AG04450 (cell line): ENCODE measurements around the gene RAB7A. TPM values are rescaled to one million over a fixed set of nuclear protein-coding genes. Genes with fewer than 3 reads are reported as not detected.
A peak's percentile ranks its signal among the peaks of the same experiment; 100 is the strongest.
"Not testable (repeated sequence)": the region's sequence is repeated elsewhere in the genome, so short reads cannot be mapped to it uniquely, and the experiment has no call there.

ENCODE experiments used
- CTCF ChIA-PET: fragments of 300-600, 350-600 bp; formaldehyde crosslinking; extraction: SDS; loops from one replicate; lab custom pipeline; 2022; ENCODE audit warnings: antibody characterized with exemption, inconsistent platforms; lab: Charles Lee
- POLR2A ChIA-PET: fragments of 350-600 bp; formaldehyde crosslinking; extraction: SDS; loops from one replicate; lab custom pipeline; 2021; ENCODE audit warnings: antibody characterized with exemption, inconsistent platforms; lab: Yijun Ruan, JAX
- DNase-seq: peaks from one replicate; pipeline ENCODE4 v3.0.0-alpha.2; 2011; ENCODE audit warnings: low read depth, low spot score
- H3K27ac ChIP-seq: one replicate; pipeline ENCODE4 v1.5.1; 2012; ENCODE audit warnings: low read depth, low read length, control low read depth
- H3K27me3 ChIP-seq: one replicate; pipeline ENCODE4 v1.6.0; 2012; ENCODE audit warnings: low read length; ENCODE audit not compliant: control insufficient read depth, insufficient read depth
- H3K4me3 ChIP-seq: 2 replicates; pipeline ENCODE4 v1.5.1; 2011; ENCODE audit warnings: mild to moderate bottlenecking, low read depth, low read length, control low read depth
- H3K9me3 ChIP-seq: 2 replicates; pipeline ENCODE4 v1.5.1; 2012; ENCODE audit warnings: low read length; ENCODE audit not compliant: control insufficient read depth, insufficient read depth
- polyA plus RNA-seq: library from polyadenylated mRNA; depleted of rRNA; stranded (reverse); fragments of >200 nt; gene quantifications from 2 replicates; pipeline ENCODE4 v1.2.3, GENCODE V29; 2011
- TF ChIP-seq, protein P1 (sequence below): IDR thresholded peaks from 2 replicates; pipeline ENCODE4 v1.5.1; 2011; ENCODE audit warnings: low read depth, low read length, control low read depth, inconsistent platforms

RAB7A gene
- polyA plus RNA-seq, 1 experiment, result 261 TPM

DNA sequence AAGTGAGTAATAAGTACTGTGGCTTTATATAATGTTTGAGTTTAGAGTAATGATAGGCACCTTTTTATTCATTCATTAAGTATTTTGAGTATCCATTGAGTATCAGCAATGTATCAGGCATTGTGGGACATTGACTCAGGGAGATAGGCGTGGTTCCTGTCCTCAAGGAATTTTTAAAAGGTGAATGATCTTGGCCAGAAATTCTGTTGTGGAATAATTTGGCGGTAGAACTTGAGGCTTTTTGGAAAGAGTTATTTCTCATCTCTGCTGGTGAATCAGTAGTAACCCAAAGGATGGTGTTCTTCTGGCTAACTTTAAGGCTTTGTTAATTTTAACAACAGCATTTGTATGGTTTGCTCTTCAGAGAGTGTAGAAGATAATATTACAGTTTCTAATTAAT, 2.0 kb downstream of the RAB7A start:
- no peaks in the 10 kb centered on the region for H3K9me3 ChIP-seq
- H3K27me3 ChIP-seq, result no peaks in the 10 kb centered on the region
- H3K27ac ChIP-seq, result no peak overlapping the region
- no peak for DNase-seq
- ChIA-PET CTCF (interaction anchor here (1.6 kb wide), 1 partner anchor 47 kb away, joined by 8 read pairs; no protein-coding TSS in a partner anchor), POLR2A (interaction anchor here (1.9 to 2.3 kb wide), 2 partner anchors 8 to 47 kb away, joined by 9 to 17 read pairs; no protein-coding TSS in a partner anchor)
- H3K4me3 ChIP-seq, result peak overlapping the region; percentile 95
- TF ChIP-seq, protein P1, sequence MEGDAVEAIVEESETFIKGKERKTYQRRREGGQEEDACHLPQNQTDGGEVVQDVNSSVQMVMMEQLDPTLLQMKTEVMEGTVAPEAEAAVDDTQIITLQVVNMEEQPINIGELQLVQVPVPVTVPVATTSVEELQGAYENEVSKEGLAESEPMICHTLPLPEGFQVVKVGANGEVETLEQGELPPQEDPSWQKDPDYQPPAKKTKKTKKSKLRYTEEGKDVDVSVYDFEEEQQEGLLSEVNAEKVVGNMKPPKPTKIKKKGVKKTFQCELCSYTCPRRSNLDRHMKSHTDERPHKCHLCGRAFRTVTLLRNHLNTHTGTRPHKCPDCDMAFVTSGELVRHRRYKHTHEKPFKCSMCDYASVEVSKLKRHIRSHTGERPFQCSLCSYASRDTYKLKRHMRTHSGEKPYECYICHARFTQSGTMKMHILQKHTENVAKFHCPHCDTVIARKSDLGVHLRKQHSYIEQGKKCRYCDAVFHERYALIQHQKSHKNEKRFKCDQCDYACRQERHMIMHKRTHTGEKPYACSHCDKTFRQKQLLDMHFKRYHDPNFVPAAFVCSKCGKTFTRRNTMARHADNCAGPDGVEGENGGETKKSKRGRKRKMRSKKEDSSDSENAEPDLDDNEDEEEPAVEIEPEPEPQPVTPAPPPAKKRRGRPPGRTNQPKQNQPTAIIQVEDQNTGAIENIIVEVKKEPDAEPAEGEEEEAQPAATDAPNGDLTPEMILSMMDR, result no peak

- not testable (repeated sequence) for DNase-seq, H3K9me3 ChIP-seq, H3K27ac ChIP-seq, H3K27me3 ChIP-seq
- CTCF ChIA-PET, result interaction anchor here (0.8 kb wide), 1 partner anchor 48 kb away, joined by 3 read pairs; no protein-coding TSS in a partner anchor
- H3K4me3 ChIP-seq, result peak overlapping the region; percentile 95
- POLR2A ChIA-PET, result interaction anchor here (1.9 kb wide), 1 partner anchor 8 kb away, joined by 9 read pairs; no protein-coding TSS in a partner anchor
Measured at GRCh38 chr3:128728521-128728920, 2.5 kb downstream of the RAB7A start.

- Histone ChIP-seq H3K27ac (no peak overlapping the region), H3K9me3 (no peaks in the 10 kb centered on the region), H3K27me3 (no peaks in the 10 kb centered on the region), H3K4me3 (no peak overlapping the region)
- POLR2A ChIA-PET, result no interaction called here
- TF ChIP-seq, protein P1, result no peak
- CTCF ChIA-PET, result interaction anchor here (1.0 kb wide), 1 partner anchor 50 kb away, joined by 4 read pairs; no protein-coding TSS in a partner anchor
- no peak for DNase-seq
Measured at GRCh38 chr3:128730471-128730870, 4.5 kb downstream of the RAB7A start.

- no peak overlapping the region for H3K4me3 ChIP-seq
- CTCF ChIA-PET, result interaction anchor here (1.2 to 1.3 kb wide), 3 partner anchors 54 to 117 kb away, joined by 3 to 4 read pairs (median 3); no protein-coding TSS in a partner anchor
- TF ChIP-seq, protein P1, result no peak
- no peak overlapping the region for H3K27ac ChIP-seq
- no peaks in the 10 kb centered on the region for H3K9me3 ChIP-seq
- POLR2A ChIA-PET, result no interaction called here
- no peak for DNase-seq
- H3K27me3 ChIP-seq, result no peaks in the 10 kb centered on the region
Measured at GRCh38 chr3:128734523-128735189, 8.7 kb downstream of the RAB7A start.

DNA sequence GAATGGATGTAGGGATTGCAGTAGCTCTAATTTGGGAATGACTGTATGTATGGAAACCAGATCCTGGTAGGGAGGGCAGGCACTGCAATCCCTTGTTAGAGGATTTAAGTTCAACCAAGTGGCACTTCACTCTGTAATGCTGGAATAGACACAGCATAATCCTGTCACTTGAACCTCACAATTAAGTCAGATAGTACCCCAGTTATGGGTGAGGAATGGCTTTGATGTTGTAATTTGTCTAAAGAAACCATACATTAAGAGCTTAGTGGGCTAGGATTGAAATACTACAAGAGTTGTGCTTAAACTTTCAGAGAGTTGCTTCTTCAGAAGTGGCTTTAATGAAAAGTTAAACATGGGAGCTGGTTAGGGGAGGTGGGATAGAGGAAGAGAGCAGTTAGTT, 9.3 kb downstream of the RAB7A start:
- CTCF ChIA-PET, result interaction anchor here (1.0 to 1.5 kb wide), 4 partner anchors 55 to 118 kb away, joined by 3 to 6 read pairs (median 4); no protein-coding TSS in a partner anchor

More for the DNA sequence above, 9.3 kb downstream of the RAB7A start:
- DNase-seq, result no peak
- Histone ChIP-seq H3K4me3 (no peak overlapping the region), H3K27me3 (no peaks in the 10 kb centered on the region), H3K27ac (no peak overlapping the region), H3K9me3 (no peaks in the 10 kb centered on the region)
- POLR2A ChIA-PET, result interaction anchor here (1.6 to 2.1 kb wide), 2 partner anchors 8 to 55 kb away, joined by 5 to 9 read pairs; no protein-coding TSS in a partner anchor
- TF ChIP-seq, protein P1, result no peak
